GM12892 (cell line): Measurements from ENCODE around the gene TUBGCP2.

Experiments
- DNase-seq: peaks from one replicate; pipeline ENCODE4 v3.0.0; 2011; ENCODE audit not compliant: insufficient read length
- FAIRE-seq: peaks from 2 replicates; lab custom pipeline; 2011; peaks lifted over from hg19 to GRCh38; lab: Jason Lieb, UNC
- POLR2A ChIP-seq: IDR thresholded peaks from 2 replicates; pipeline ENCODE4 v1.6.1; 2011; ENCODE audit warnings: low read depth, low read length, control low read depth
- POLR2AphosphoS5 ChIP-seq: IDR thresholded peaks from 2 replicates; pipeline ENCODE4 v1.6.1; 2011; ENCODE audit warnings: low read depth, low read length, control low read depth
- TAF1 ChIP-seq: IDR thresholded peaks from 2 replicates; pipeline ENCODE4 v1.6.1; 2011; ENCODE audit warnings: low read depth, mild to moderate bottlenecking, control low read depth, low read length, borderline replicate concordance

The TUBGCP2 gene

DNA sequence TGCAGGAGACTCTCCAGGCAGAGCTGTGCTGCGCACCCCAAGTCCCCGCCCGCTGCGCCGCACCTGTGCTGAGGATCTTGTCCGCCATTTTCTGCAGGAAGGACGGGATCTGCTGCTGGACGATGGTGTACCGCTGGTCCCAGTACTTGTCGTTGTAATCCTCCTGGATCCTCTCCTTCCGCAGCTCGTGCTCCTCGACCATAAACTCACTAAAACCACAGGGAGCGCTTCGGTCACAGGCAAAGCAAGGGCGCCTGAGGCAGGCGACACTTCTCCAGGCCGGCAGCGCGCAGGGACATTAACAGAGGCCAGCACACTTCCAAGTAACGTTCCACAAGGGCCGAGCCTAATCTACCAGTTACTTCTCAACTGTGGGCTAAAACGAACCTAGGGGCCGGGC, 18.9 kb downstream of the TUBGCP2 start:
- no peak for FAIRE-seq
- TF ChIP-seq POLR2A (no peak), POLR2AphosphoS5 (no peak), TAF1 (no peak)
- DNase-seq = no peak

DNA sequence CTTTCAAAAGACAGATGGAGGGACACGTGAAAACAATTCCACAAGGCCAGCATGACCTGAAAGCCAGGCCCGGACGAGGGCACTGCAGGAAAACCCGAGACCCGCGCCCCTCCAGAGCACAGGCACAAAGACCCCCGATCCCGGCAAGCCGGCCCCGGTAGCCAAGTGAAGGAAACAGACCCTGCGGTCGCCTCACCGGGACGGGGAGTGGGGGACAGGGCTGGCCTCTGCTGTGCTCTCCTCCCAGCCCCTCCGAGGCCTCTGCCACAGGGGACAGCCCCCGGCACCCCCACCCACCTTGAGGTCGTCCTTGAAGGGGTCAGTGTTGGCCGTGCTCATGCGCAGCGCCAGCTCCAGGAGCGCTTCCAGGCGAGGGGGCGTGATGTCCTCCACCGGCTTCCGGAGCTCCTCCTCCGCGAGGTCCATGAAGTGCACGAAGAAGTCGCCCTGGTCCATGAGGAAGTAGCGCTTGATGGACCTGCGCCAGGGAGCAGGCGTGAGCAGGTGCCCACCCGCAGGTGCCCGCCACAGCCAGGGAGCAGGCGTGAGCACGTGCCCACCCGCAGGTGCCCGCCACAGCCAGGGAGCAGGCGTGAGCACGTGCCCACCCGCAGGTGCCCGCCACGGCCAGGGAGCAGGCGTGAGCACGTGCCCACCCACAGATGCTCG, 20.7 kb downstream of the TUBGCP2 start:
- DNase-seq (no peak), FAIRE-seq (no peak)
- TF ChIP-seq TAF1 (no peak), POLR2AphosphoS5 (no peak), POLR2A (no peak)

DNA sequence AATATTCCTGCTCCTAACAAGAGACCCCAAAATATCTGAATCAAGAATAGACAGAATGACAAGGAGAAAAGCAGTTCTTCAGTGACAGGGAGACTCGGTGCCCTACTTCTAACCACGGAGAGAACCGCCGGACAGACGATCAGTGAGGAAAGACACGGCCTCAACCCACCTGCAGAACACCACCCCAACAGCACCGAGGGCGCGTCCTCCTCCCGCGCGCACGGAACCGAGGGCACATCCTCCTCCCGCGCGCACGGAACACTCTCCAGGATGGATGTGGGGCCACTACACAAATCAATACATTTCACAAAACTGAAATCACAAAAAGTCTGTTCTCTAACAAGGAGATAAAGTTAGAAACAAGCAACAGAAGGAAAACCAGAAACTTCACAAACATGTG, 22.3 kb downstream of the TUBGCP2 start:
- DNase-seq (no peak), FAIRE-seq (no peak)
- TF ChIP-seq TAF1 = no peak
- TF ChIP-seq POLR2A = no peak
- TF ChIP-seq POLR2AphosphoS5 = no peak

DNA sequence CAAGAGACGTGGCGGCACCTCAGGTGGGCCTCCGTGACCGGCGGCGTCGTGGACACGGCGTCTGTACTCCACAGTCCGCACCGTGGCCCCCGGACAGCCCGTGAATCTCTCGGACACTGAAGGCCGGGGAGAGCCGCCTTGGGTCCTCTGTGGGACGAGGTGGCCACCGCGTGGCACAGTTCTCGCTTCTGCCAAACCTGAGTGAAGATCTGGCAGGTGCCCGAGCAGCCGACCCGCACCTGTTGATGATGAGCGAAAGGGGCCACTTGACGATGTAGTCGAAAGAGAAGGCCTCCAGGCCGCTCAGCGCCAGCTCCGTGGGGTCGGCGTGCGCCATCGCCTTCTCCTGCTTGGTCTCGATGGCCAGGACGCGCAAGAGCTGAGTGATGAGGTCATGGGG, 23.5 kb downstream of the TUBGCP2 start:
- FAIRE-seq = no peak
- no peak for TF ChIP-seq POLR2AphosphoS5
- no peak for TF ChIP-seq TAF1
- TF ChIP-seq POLR2A = no peak
- no peak for DNase-seq

DNA sequence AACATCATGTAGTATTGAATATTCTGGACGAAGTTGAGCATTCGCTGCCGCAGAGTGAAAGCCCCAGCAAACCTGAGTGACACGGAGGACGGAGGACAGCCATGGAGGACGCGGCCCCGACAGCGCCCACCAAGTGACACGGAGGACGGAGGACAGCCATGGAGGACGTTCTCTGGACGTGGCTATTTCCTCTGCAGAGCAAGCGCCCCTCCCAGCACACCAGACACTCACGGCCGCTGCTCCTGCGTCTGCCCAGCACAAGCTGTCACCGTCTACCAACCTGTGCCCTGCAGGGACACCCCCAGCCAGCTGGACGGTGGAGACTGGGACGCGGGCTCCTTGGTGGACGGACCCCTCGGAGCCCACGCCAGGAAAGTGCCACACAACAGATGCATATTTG, 24.7 kb downstream of the TUBGCP2 start:
- TF ChIP-seq POLR2A (no peak), TAF1 (no peak), POLR2AphosphoS5 (no peak)
- FAIRE-seq = no peak
- no peak for DNase-seq

DNA sequence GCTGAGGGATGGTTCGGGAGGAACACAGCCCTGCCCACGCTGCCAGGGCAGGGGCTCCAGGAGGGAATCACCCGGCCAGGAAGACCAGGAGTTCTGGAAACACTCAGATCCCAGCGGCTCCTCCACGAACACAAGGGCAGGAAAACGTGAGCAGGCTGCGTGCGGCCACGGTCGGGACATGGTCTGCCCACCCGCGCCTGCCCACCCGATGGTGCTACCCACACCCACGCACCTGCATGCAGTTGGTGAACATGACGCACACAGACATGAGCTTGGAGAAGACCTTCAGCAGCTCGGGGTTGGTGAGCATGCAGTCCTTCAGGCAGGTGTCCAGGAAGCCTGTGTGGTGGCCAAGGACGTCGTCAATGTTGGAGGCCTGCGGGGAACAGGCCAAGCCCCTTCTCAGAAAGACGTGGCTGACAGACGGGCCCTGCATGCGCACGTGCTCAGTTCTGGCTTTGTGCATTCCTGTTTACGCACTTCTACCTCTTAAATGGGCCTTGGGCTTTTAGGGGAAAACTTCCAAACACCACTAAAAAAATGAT, 25.8 kb downstream of the TUBGCP2 start:
- TF ChIP-seq POLR2A = no peak
- no peak for TF ChIP-seq POLR2AphosphoS5
- TF ChIP-seq TAF1 = no peak
- DNase-seq (no peak), FAIRE-seq (no peak)

DNA sequence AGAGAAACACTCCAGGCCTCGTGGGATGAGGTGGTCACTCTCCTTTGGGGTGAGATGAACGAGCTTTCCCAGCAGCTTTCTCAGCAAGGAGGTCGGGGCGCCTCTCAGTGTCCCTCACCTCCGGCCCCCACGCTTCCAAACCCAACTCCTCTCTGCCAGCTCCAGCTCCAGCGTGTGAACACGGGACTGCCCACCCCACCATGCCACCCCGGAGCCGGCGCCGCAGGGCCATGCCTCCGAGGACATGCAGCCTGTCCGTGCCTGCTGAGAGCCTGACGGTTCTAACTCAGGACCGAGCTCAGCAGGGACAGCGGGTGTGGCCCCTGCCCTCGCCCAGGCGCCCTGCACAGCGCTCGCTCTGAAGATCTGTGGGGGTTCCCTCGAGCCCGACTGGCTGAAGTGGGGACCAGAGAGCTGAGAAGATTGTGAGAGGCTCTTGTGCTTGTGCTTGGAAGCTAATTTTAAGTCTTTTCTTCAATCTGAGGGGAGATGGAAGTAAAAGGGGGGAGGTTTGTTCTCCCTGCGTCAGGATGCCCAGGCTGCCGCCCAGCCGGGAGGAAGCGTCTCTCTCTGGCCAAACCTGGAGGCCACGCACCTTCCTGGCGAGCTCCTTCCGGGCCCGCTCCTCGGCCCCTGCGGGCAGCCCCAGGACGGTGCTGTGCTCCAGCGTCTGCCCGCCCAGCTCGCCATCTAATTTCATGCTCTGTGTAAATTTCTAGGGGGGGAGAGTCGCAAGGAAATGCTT, 26.9 kb downstream of the TUBGCP2 start:
- FAIRE-seq (no peak), DNase-seq (no peak)
- TF ChIP-seq POLR2A (no peak), POLR2AphosphoS5 (no peak), TAF1 (no peak)

DNA sequence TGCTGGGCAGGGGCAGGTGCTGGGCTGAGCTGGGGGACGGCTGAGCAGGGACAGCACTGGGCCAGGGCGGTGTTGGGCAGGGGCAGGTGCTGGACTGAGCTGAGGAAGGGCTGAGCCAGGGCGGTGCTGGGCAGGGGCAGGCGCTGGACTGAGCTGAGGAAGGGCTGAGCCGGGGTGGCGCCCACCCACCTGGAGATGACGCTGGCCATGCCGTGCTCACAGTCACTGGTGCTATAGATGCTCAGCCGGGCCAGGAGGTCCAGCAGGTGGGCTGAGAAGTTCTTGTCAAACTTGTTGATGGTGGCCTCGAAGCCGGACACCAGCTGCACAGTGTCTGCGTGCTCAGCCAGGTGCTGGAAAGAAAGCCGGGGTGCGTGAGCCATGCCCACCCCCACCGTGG, 27.6 kb downstream of the TUBGCP2 start:
- DNase-seq = no peak
- FAIRE-seq = no peak
- TF ChIP-seq POLR2A (no peak), TAF1 (no peak), POLR2AphosphoS5 (no peak)

DNA sequence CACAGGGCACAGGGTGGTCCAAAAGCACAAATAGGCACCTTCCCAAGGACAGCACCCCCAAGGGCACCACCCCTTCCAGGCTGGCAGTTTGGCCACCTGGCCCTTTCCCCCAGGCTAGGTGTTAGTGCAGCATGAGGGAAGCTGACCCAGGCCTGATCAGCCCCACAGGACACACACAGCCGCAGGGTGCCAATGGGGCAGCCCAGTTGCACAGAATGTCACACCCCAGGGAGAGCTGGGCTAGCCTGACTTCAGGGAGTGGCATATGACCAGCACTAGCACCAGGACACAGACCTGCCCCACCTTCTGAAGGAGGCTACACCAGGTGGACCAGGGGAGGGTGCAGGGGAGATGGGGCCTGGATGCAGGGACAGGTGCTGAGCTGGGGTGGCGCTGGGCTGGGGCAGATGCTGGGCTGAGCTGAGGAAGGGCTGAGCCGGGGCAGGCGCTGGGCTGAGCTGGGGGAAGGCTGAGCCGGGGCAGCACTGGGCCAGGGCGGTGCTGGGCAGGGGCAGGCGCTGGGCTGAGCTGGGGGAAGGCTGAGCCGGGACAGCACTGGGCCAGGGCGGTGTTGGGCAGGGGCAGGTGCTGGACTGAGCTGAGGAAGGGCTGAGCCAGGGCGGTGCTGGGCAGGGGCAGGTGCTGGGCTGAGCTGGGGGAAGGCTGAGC, 28.1 kb downstream of the TUBGCP2 start:
- DNase-seq = no peak
- TF ChIP-seq POLR2A (no peak), POLR2AphosphoS5 (no peak), TAF1 (no peak)
- no peak for FAIRE-seq

DNA sequence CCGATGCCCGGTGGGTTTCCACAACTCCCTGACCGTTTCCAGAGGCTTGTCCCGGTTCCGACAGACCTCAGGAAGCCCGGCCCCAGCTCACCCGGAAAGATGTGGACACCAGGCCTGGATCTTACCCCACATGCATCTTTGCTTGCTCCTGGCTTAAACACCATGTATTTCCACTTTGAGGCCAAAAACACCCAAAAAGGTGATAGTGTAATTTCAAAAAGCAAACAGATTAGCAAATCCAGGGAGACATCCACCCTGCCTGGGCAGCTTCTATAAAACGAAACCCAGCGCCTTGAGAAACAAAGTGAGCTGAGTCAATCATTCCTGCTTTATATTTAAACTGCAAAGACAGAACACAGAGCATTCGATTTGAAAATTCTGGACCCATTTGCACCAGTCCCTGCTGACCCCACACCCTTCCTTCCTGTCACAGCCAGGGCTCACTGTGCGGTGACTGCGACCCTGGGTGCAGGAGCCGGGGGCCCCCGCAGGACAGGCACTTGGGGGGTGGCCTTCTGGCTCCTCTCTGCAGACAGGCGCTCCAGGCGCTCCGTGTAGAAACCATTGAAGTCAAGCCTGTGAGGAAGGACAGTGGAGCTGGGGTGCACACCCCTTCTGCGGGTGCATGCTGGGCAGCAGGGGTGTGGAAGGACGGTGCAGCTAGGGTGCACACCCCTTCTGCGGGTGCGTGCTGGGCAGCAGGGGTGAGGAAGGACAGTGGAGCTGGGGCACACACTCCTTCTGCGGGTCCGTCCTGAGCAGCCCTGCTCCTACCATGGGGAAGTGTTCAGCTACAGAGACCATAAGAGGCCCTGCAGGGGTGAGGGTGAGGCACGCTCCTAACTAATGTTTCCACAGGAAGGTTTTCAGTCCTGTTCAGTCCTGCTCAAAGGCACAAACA, 29.1 kb downstream of the TUBGCP2 start:
- TF ChIP-seq TAF1 (no peak), POLR2A (no peak), POLR2AphosphoS5 (no peak)
- FAIRE-seq (no peak), DNase-seq (no peak)
